Caco-2 (cell line): Measurements from ENCODE around the gene KREMEN2. TPM values are rescaled to one million over a fixed set of nuclear protein-coding genes. Genes with fewer than 3 reads are reported as not detected.
A peak's percentile ranks its signal among the peaks of the same experiment; 100 is the strongest.

Source experiments
- BruUV-seq: library from RNA; stranded (reverse); fragments of 400-500 nt; replicated peaks from 2 replicates; lab custom pipeline; 2021; lab: Mats Ljungman, UMichigan
- CTCF ChIA-PET: fragments of 300-600 bp; sonication (Branson Sonifier 250); formaldehyde crosslinking; loops from one replicate; lab custom pipeline; 2022; ENCODE audit warnings: antibody characterized with exemption; lab: Charles Lee
- POLR2A ChIA-PET: fragments of 300-600 bp; sonication (Branson Sonifier 250); formaldehyde crosslinking; loops from one replicate; lab custom pipeline; 2022; ENCODE audit warnings: antibody characterized with exemption; lab: Charles Lee
- DNase-seq, 2 experiments: peaks; one replicate each; pipeline versions ENCODE4 v3.0.0 to v3.0.0-alpha.2; 2020 to 2022
- H3K27me3 ChIP-seq: replicated peaks from 2 replicates; pipeline ENCODE4 v1.6.0; 2011; ENCODE audit warnings: low read length; ENCODE audit not compliant: control insufficient read depth, insufficient read depth
- H3K36me3 ChIP-seq: 2 replicates; pipeline ENCODE4 v1.5.1; 2011; ENCODE audit warnings: low read length; ENCODE audit not compliant: control insufficient read depth, insufficient read depth
- H3K4me1 ChIP-seq: fragments of 250-450 bp; sonication (Bioruptor Pico); 2 replicates; pipeline ENCODE4 v1.5.1; 2020; ENCODE audit warnings: mild to moderate bottlenecking
- H3K4me3 ChIP-seq: 2 replicates; pipeline ENCODE4 v1.5.1; 2011; ENCODE audit warnings: low read depth, mild to moderate bottlenecking, control low read depth, low read length
- H3K9me3 ChIP-seq: fragments of 250-450 bp; sonication (Bioruptor Pico); 2 replicates; pipeline ENCODE4 v1.5.1; 2020; ENCODE audit warnings: mild to moderate bottlenecking, moderate library complexity
- H3K27ac Mint-ChIP-seq: one replicate; pipeline ENCODE4 v1.8.0; 2022; ENCODE audit warnings: mixed read lengths; ENCODE audit not compliant: unreplicated experiment
- H3K27me3 Mint-ChIP-seq: one replicate; pipeline ENCODE4 v1.8.0; 2022; ENCODE audit warnings: mixed read lengths; ENCODE audit not compliant: insufficient read depth, unreplicated experiment
- H3K36me3 Mint-ChIP-seq: one replicate; pipeline ENCODE4 v1.8.0; 2022; ENCODE audit warnings: mild to moderate bottlenecking, mixed read lengths; ENCODE audit not compliant: insufficient read depth, unreplicated experiment
- H3K4me1 Mint-ChIP-seq: one replicate; pipeline ENCODE4 v1.8.0; 2022; ENCODE audit warnings: low read depth, mixed read lengths; ENCODE audit not compliant: unreplicated experiment
- H3K4me3 Mint-ChIP-seq: one replicate; pipeline ENCODE4 v1.8.0; 2022; ENCODE audit warnings: mild to moderate bottlenecking, moderate library complexity, mixed read lengths; ENCODE audit not compliant: unreplicated experiment
- H3K9me3 Mint-ChIP-seq: one replicate; pipeline ENCODE4 v1.8.0; 2022; ENCODE audit warnings: mixed read lengths; ENCODE audit not compliant: unreplicated experiment
- intact Hi-C: fragments of 100-400 bp; cut with micrococcal nuclease; formaldehyde crosslinking; loops from one replicate; pipeline ENCODE4 v1.10.0; 2022; ENCODE audit not compliant: unreplicated experiment
- total RNA-seq: library from RNA; stranded (reverse); gene quantifications from 2 replicates; pipeline ENCODE4 v1.2.3, GENCODE V29; 2022
- TF ChIP-seq, protein P1 (sequence below), 2 experiments: fragments of 200-600 bp in 1 of 2; IDR thresholded peaks; 1 replicate in 1 of 2; 2 replicates in 1 of 2; pipeline versions ENCODE4 v1.5.1 to v1.8.0; 2011 to 2022; ENCODE audit warnings: antibody characterized with exemption in 1 of 2, control low read depth in 1 of 2, inconsistent platforms in 1 of 2, low read depth in 1 of 2, low read length in 1 of 2, mild to moderate bottlenecking in 1 of 2, moderate library complexity in 1 of 2; ENCODE audit not compliant: insufficient read depth in 1 of 2, severe bottlenecking in 1 of 2, unreplicated experiment in 1 of 2

The KREMEN2 gene
- total RNA-seq, 1 experiment from 2014 or later: 2.2 TPM

DNA sequence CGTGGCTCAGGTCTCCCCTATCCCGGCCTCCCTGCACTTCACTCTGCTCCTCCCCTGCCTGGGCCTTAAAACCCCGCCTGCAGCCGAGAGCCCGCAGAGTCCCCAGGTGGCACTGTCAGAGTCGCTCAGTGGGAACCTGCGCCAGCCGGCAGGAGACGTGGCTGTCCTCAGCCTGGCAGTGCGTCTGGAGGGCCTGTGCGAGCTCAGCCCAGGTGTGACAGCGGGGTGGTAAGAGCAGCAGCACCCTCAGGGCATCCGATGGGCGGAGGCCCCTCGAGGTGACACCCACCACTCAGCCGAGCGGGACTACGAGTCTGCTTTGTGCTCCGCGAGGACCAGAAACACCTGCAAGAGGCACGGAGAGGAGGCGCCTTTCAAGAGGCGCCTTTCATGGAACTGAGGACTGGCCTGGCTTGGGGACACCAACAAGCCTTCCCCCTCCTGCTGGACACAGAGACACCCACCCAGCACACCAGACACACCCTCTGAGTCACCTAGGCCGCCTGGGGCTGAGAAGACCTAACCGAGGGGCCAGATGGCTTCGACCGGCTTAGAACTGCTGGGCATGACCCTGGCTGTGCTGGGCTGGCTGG lies 48.8 kb downstream of the KREMEN2 start, which contains the start of gene CLDN9:
CLDN9 (plus strand) TSS at position 96 of the 593 bp plus-strand sequence; CDS start at position 536, 440 bp downstream.
- Mint-ChIP-seq H3K9me3 (no peaks in the 10 kb centered on the region), H3K36me3 (peaks cover 13% of the 10 kb centered on the region), H3K27ac (peak within 1 kb of the TSS; percentile 50), H3K4me3 (peak within 1 kb of the TSS; percentile 16), H3K27me3 (no peaks in the 10 kb centered on the region), H3K4me1 (peaks cover 14% of the 10 kb centered on the region)
- no peaks in the 10 kb centered on the region for H3K27me3 ChIP-seq
- ChIA-PET CTCF (no interaction called here), POLR2A (no interaction called here)
- TF ChIP-seq, protein P1, sequence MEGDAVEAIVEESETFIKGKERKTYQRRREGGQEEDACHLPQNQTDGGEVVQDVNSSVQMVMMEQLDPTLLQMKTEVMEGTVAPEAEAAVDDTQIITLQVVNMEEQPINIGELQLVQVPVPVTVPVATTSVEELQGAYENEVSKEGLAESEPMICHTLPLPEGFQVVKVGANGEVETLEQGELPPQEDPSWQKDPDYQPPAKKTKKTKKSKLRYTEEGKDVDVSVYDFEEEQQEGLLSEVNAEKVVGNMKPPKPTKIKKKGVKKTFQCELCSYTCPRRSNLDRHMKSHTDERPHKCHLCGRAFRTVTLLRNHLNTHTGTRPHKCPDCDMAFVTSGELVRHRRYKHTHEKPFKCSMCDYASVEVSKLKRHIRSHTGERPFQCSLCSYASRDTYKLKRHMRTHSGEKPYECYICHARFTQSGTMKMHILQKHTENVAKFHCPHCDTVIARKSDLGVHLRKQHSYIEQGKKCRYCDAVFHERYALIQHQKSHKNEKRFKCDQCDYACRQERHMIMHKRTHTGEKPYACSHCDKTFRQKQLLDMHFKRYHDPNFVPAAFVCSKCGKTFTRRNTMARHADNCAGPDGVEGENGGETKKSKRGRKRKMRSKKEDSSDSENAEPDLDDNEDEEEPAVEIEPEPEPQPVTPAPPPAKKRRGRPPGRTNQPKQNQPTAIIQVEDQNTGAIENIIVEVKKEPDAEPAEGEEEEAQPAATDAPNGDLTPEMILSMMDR (IDR thresholded peaks at IDR 0.05; ENCODE audit: insufficient read depth in 1 of 2, low read depth in 1 of 2, low read length in 1 of 2, severe bottlenecking in 1 of 2, unreplicated experiment in 1 of 2): no peak
- H3K4me3 ChIP-seq: no peak within 1 kb of the TSS
- DNase-seq: peak in 1 of 2 experiments; percentile 43
- intact Hi-C loops: no loop called here
- H3K9me3 ChIP-seq: no peaks in the 10 kb centered on the region
- peaks cover 69% of the 10 kb centered on the region for H3K4me1 ChIP-seq
- BruUV-seq: no TSS peak
- no peaks in the 10 kb centered on the region for H3K36me3 ChIP-seq

DNA sequence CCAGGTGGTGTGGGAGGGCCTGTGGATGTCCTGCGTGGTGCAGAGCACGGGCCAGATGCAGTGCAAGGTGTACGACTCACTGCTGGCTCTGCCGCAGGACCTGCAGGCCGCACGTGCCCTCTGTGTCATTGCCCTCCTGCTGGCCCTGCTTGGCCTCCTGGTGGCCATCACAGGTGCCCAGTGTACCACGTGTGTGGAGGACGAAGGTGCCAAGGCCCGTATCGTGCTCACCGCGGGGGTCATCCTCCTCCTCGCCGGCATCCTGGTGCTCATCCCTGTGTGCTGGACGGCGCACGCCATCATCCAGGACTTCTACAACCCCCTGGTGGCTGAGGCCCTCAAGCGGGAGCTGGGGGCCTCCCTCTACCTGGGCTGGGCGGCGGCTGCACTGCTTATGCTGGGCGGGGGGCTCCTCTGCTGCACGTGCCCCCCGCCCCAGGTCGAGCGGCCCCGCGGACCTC lies 49.4 kb downstream of the KREMEN2 start:
- H3K4me3 ChIP-seq: no peak overlapping the region
- ChIA-PET POLR2A (no interaction called here), CTCF (no interaction called here)
- Mint-ChIP-seq H3K36me3 (peaks cover 12% of the 10 kb centered on the region), H3K27ac (no peak overlapping the region), H3K9me3 (no peaks in the 10 kb centered on the region), H3K4me1 (peaks cover 8% of the 10 kb centered on the region), H3K27me3 (no peaks in the 10 kb centered on the region), H3K4me3 (no peak overlapping the region)
- H3K36me3 ChIP-seq: no peaks in the 10 kb centered on the region
- no peaks in the 10 kb centered on the region for H3K9me3 ChIP-seq
- TF ChIP-seq, protein P1 (IDR thresholded peaks at IDR 0.05; ENCODE audit: insufficient read depth in 1 of 2, low read depth in 1 of 2, low read length in 1 of 2, severe bottlenecking in 1 of 2, unreplicated experiment in 1 of 2): no peak
- no peak for DNase-seq
- intact Hi-C loops: no loop called here
- peaks cover 66% of the 10 kb centered on the region for H3K4me1 ChIP-seq
- BruUV-seq: no TSS peak
- H3K27me3 ChIP-seq: no peaks in the 10 kb centered on the region

DNA sequence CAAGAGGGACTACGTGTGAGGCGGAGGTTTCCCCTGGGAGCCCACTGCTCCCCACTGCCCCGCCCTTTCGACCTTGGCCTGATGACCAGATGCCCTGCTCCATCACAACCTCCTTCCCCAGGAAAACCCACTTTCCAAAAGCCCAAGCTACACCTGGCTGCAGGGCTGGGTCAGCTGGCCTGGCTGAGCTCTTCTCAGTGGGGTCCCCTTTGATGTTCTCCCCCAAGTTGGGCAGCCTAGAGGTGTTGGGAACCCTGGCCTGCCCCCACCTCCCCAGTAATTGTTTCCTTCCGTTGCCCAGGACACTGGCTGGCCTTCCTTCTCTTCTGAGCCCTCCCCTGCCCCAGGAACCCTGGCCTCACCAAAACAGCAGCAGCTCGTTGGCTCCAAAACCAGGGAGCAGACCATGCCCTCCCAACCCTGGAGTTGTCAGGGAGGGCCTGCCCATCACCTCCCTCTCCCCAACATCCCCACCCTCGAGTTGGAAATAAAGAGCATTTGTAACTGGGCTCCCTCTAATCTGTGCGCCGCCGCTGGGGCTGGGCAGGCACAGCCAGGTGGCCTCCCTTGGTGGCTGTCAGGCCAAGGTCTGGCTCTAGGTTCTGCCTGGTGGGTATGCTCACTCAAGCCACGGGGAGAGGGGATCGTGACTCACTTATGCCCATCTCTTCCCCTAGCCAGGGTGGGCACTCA lies 50.1 kb downstream of the KREMEN2 start:
- TF ChIP-seq, protein P1 (IDR thresholded peaks at IDR 0.05; ENCODE audit: insufficient read depth in 1 of 2, low read depth in 1 of 2, low read length in 1 of 2, severe bottlenecking in 1 of 2, unreplicated experiment in 1 of 2): no peak
- Mint-ChIP-seq H3K9me3 (no peaks in the 10 kb centered on the region), H3K36me3 (peaks cover 7% of the 10 kb centered on the region), H3K27me3 (no peaks in the 10 kb centered on the region), H3K4me3 (no peak overlapping the region), H3K27ac (no peak overlapping the region), H3K4me1 (peaks cover 8% of the 10 kb centered on the region)
- POLR2A ChIA-PET: no interaction called here
- intact Hi-C loops: no loop called here
- Histone ChIP-seq H3K4me1 (peaks cover 60% of the 10 kb centered on the region), H3K36me3 (no peaks in the 10 kb centered on the region), H3K27me3 (no peaks in the 10 kb centered on the region), H3K9me3 (no peaks in the 10 kb centered on the region), H3K4me3 (no peak overlapping the region)
- no peak for DNase-seq
- CTCF ChIA-PET: no interaction called here
- no TSS peak for BruUV-seq
